Measurements from ENCODE around the gene EML4.

- TF ChIP-seq CTCF (IDR thresholded peaks at IDR 0.05 in 8 of 11, conservative IDR thresholded peaks at IDR 0.05 in 3 of 11): no peak
- no peak for TF ChIP-seq POLR2A (IDR thresholded peaks at IDR 0.05)
These were observed 213.0 kb downstream of the EML4 start for GRCh38 chr2:42382144-42382543.

All from spleen (tissue), 7 donors.